Sigmoid colon (tissue), 4 donors: Measurements from ENCODE around the gene IGFBP2.

ENCODE experiments used
- POLR2A ChIP-seq, 2 donors: fragments of 450-650 bp; IDR thresholded peaks; one replicate each; pipeline ENCODE4 v1.6.1; 2016; ENCODE audit warnings: antibody characterized with exemption in 2 of 2, mild to moderate bottlenecking in 2 of 2, moderate library complexity in 2 of 2
- POLR2AphosphoS5 ChIP-seq, 4 donors: sonication (generic); formaldehyde crosslinking; IDR thresholded peaks; one replicate each; pipeline ENCODE4 v1.6.1; 2017; ENCODE audit warnings: antibody characterized with exemption in 4 of 4
- TF ChIP-seq, protein P1 (sequence below), 4 experiments: fragments of 450-650 bp in 3 of 4; fragments of 200-600 bp in 1 of 4; IDR thresholded peaks; one replicate each; pipeline ENCODE4 v1.5.1; 2016 to 2019; ENCODE audit warnings: antibody characterized with exemption in 4 of 4, mild to moderate bottlenecking in 3 of 4, moderate library complexity in 2 of 4

GRCh38 chr2:216663106-216663505 lies 29.9 kb downstream of the IGFBP2 start:
- TF ChIP-seq POLR2A (IDR thresholded peaks at IDR 0.05) (no peak), POLR2AphosphoS5 (IDR thresholded peaks at IDR 0.05) (no peak)
- TF ChIP-seq, protein P1, sequence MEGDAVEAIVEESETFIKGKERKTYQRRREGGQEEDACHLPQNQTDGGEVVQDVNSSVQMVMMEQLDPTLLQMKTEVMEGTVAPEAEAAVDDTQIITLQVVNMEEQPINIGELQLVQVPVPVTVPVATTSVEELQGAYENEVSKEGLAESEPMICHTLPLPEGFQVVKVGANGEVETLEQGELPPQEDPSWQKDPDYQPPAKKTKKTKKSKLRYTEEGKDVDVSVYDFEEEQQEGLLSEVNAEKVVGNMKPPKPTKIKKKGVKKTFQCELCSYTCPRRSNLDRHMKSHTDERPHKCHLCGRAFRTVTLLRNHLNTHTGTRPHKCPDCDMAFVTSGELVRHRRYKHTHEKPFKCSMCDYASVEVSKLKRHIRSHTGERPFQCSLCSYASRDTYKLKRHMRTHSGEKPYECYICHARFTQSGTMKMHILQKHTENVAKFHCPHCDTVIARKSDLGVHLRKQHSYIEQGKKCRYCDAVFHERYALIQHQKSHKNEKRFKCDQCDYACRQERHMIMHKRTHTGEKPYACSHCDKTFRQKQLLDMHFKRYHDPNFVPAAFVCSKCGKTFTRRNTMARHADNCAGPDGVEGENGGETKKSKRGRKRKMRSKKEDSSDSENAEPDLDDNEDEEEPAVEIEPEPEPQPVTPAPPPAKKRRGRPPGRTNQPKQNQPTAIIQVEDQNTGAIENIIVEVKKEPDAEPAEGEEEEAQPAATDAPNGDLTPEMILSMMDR (IDR thresholded peaks at IDR 0.05) = no peak
